GM12801 (cell line): ENCODE measurements around the gene ITPKB.

Experiments
- CTCF ChIP-seq: IDR thresholded peaks from one replicate; pipeline ENCODE4 v1.5.1; 2011; ENCODE audit warnings: control low read depth; ENCODE audit not compliant: insufficient read length; ENCODE audit errors: extremely low read depth

Gene ITPKB

GRCh38 chr1:226661965-226662364, 77.1 kb downstream of the ITPKB start:
- no peak for TF ChIP-seq CTCF

GRCh38 chr1:226661271-226661670, 77.8 kb downstream of the ITPKB start:
- no peak for TF ChIP-seq CTCF

GRCh38 chr1:226660410-226661182, 78.5 kb downstream of the ITPKB start:
- no peak for TF ChIP-seq CTCF

GRCh38 chr1:226659641-226660040, 79.4 kb downstream of the ITPKB start:
- TF ChIP-seq CTCF = no peak

GRCh38 chr1:226659136-226659535, 79.9 kb downstream of the ITPKB start:
- no peak for TF ChIP-seq CTCF

- no peak for TF ChIP-seq CTCF
Observed at GRCh38 chr1:226658546-226659125, 80.4 kb downstream of the ITPKB start.

GRCh38 chr1:226657895-226658545, 81.1 kb downstream of the ITPKB start:
- no peak for TF ChIP-seq CTCF
